A673 (cell line): ENCODE results near the gene OXCT2.

Experiments
- CTCF ChIP-seq: fragments of 300-800, 200-600 bp; sonication (generic); conservative IDR thresholded peaks from 2 replicates; pipeline ENCODE4 v1.5.1; 2017; ENCODE audit warnings: low read depth, mild to moderate bottlenecking, antibody characterized with exemption, low read length, moderate library complexity, mixed read lengths
- EZH2 ChIP-seq: fragments of 200-600 bp; sonication (generic); IDR thresholded peaks from 2 replicates; pipeline ENCODE4 v1.6.1; 2017; ENCODE audit warnings: borderline replicate concordance, low read depth, mild to moderate bottlenecking, mixed read lengths, antibody characterized with exemption, low read length; ENCODE audit not compliant: poor library complexity, severe bottlenecking

GRCh38 chr1:39752703-39753102 lies 18.4 kb downstream of the OXCT2 start:
- no peak for TF ChIP-seq CTCF
- TF ChIP-seq EZH2, result no peak
